Activated CD8-positive, alpha-beta memory T cell treated with anti-CD3 and anti-CD28 coated beads, Interleukin-2, amount 50 U/mL, for 24 hours (primary cell): ENCODE measurements around the gene CDK2AP2.
"Not testable (repeated sequence)": the region's sequence is repeated elsewhere in the genome, so short reads cannot be mapped to it uniquely, and the experiment has no call there.

Experiments used
- DNase-seq: peaks from one replicate; pipeline ENCODE4 v3.0.0-alpha.2; 2020; ENCODE audit errors: extremely low read depth

Gene CDK2AP2

GRCh38 chr11:67523556-67524479 is 15.9 kb upstream of the CDK2AP2 start:
- no peak for DNase-seq

DNA sequence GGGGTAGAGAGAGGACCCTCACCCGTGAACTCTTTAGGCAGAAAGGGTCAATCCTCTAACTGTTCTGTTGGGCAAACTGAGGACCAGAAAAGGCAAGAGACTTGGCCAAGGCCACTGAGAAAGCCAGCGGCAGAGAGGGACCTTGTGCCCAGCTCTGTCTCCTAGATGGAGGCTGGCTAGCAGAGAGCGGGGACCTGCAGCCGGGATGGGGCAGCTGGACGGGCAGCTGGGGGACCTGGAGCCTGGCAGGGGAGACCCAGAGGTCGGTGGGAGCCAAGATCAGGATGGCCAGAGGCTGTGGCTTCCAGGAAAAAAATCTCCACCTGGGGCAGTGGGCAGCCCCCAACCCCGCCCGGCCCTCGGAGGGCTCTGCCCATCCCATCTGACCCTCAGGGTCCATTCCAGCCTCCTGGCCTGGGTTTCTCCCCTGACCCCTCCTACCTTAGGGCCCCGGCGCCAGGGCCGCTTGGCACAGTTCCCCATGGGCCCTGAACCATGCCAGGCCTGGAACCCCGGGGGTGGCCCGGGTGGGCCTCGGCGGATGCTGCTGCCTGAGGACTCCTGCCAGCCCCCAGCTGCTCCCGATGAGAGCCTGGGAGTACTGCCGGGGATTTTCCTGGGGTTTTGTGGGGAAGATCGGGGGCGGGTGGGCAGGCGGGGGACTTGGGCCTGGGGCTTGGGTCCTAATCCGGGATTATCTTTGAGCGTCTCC is 15.0 kb upstream of the CDK2AP2 start, which contains the start of gene CABP2:
TSS of gene CABP2 (minus strand) at position 603 of the 712 bp plus-strand sequence. CDS start at position 483, 120 bp downstream.
- no peak for DNase-seq

- DNase-seq: no peak
These were observed 14.4 kb upstream of the CDK2AP2 start for GRCh38 chr11:67522338-67522737.

DNA sequence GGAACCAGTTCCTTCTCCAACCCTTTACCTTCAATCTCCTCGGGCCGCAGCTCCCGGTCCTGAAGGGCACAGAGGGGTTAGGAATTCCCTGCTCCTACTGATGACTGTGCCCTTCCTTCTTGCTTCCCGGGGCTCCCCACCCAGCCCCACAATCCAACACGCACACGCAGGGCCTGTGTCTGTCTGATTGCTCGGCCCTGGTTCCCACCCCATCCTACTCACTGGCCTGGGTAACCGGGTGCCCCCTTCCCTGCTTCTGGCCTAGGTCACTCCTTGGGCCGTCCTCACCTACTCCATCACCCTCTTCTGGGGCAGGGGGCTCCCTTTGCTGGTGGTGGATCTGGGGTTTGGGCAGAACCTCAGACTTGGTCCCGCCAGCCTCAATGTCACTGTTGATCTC is 14.0 kb upstream of the CDK2AP2 start:
- no peak for DNase-seq

GRCh38 chr11:67520856-67521824 is 13.2 kb upstream of the CDK2AP2 start:
- DNase-seq: no peak

- DNase-seq: no peak
These were observed 11.8 kb upstream of the CDK2AP2 start for GRCh38 chr11:67519726-67520125.

DNA sequence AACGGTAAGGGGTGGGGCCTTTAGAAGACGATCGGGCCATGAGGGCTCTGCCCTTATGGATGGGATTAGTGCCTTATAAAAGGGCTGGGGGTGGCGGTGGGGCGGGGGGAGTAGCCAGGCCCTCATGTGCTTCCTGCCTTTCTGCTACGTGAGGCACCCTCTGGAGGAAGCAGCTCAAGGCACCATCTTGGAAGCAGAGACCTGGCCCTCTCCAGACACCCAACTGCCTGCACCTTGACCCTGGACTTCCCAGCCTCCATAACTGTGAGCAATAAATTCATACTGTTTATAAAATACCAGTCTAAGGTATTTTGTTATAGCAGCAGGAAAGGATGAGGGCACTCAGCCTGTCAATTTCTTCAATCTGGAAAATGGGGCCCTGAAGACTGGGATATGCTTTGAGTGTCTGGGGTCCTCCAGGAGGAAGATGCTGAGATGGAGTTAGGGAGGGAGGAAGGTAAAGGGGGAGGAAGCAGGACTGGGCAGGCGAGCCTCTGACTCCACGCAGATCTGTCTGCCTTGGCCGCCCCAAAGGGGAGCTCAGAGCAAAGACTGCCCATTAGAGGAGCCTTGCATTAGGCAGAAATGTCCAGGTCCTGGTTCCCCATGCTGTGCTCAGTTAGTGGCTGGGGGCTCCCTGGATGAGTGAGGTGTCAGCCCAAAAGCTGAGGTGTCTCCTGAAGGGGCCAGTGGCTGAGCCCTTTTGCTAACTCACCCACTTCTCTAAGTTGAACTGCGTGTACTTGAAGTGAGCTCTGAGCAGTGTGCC is 10.0 kb upstream of the CDK2AP2 start:
- no peak for DNase-seq

GRCh38 chr11:67516806-67517205 is 8.8 kb upstream of the CDK2AP2 start:
- DNase-seq: no peak

DNA sequence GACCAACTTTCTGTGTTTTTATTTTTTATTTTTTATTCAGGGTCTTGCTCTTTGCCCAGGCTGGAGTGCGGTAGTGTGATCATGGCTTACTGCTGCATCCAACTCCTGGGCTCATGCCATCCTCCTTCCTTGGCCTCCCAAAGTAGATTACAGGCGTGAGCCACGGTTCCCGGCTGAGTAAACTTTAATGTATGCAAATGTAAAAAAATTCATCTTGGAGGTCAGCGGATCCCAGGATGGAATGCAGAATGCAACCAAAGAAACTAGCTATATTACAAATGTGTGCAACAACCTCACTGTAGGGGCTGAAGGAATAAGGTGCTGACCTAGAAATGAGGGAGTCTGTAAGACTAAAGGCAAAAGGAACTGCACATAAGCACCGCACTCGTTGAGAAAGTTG is 6.2 kb upstream of the CDK2AP2 start:
- no peak for DNase-seq

GRCh38 chr11:67511558-67511957 is 3.6 kb upstream of the CDK2AP2 start:
- not testable (repeated sequence) for DNase-seq

- DNase-seq: no peak
These were observed 2.0 kb upstream of the CDK2AP2 start for GRCh38 chr11:67510023-67510345.

DNA sequence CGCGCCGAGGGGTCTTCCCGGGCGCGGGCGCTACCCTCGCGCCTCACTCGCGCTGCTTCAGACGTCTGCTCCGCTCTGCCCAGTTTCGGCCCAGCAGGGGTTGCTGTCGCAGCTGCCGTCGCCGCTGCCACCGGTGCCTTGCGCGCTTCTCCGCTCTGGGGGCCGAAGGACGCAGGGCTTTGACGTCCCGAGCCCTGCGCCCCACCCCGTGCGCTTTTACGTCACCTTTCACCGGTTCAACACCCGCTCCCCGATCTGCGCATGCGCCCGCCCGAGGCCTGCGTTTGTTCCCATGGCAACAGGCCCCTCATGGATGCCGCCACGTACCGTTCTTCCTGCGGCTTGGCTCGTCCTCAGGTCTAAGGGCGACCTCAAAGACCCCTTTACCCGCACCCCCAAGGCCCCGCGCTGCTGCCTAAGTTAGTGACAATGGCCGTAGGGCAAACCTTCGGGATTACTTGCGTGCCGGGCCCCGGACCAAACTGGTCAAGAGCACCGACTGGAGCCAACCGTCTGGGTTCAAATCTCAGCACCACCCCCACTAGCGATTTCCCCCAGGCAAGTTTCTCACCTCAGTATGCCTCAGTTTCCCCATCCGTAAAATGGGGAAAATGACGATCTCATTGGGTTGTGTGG is 642 bp upstream of the CDK2AP2 start:
- DNase-seq: peak; percentile 99

DNA sequence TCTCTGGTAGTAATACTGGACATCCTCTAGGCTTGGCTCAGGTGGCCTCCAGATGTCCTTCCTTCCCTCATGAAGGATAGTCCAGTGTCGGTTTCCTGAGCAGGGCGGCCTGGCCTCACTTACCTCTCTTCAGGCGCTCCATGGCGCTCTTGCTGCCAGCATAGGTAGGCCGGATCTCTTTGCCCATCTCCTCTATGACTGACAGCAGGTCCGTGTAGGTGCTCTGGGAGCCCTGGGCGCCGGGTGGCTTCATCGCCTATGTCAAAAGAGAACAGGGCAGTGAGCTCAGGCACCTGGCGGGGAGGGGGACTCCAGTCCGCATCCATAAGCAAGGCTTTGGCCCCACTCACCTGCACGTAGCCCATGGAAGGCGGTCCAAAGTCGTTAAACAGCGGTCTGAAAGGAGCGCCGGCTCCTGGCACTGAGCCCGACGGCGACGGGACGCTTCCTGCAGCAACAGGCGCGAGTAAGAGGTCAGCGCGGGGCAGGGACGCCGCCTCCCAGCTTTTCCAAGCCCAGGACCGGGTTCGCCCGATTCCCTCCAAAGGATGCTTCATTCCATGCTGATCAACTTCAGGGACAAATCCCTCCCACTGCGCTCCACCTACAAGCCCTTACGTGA is 609 bp downstream of the CDK2AP2 start:
- DNase-seq: no peak

DNA sequence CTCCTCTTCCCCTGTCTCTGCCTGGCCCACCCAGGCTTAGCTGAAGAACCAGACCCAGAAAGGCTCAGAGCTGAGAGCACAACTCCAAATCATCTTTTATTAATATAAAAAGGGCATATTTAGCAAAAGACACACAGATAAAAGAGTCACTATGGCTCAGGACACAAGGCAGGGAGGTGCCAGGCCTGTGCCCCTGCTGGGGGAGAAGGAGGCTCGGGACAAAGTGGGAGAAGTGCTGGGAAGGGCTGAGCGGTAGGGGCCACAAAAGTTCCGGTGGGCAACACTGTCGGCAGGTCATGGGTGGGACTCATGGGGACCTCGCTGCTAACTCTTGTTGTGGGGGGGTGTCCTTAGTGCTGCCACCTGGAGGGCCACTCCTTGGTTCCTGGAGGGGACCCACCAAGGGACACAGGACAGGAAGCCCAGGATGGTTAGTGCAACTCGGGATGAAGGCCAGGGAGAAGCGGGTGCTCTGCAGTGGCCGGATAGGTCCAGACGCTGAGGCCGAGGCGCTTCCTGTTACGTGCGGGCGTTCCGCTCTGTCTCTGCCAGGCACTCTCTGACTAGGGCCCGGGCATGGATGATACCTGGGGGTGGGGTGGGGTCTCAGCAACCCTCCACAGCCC is 1.4 kb downstream of the CDK2AP2 start:
- no peak for DNase-seq

- DNase-seq: peak; percentile 79
These were observed 2.2 kb downstream of the CDK2AP2 start for GRCh38 chr11:67505605-67506396.

GRCh38 chr11:67504950-67505581 is 2.9 kb downstream of the CDK2AP2 start, which contains the start of gene PITPNM1:
Gene PITPNM1, minus strand, starts transcription at chr11:67505363. Its CDS starts 1,183 bp downstream, at chr11:67504180.
- no peak for DNase-seq

GRCh38 chr11:67504005-67504949 is 3.7 kb downstream of the CDK2AP2 start:
- no peak for DNase-seq
